SK-N-SH (cell line): ENCODE data around the gene SIRT2.

Source experiments
- CTCF ChIP-seq: fragments of 200-600 bp; sonication (generic); IDR thresholded peaks from 2 replicates; pipeline ENCODE4 v1.6.1; 2017; ENCODE audit warnings: antibody characterized with exemption, mild to moderate bottlenecking, moderate library complexity
- EZH2phosphoT487 ChIP-seq: fragments of 200-600 bp; sonication (generic); IDR thresholded peaks from 2 replicates; pipeline ENCODE4 v1.6.1; 2017; ENCODE audit warnings: low read depth, mixed run types, mild to moderate bottlenecking, antibody characterized with exemption, moderate library complexity, borderline replicate concordance
- TCF12 ChIP-seq: IDR thresholded peaks from 2 replicates; pipeline ENCODE4 v1.4.0; 2012

- TF ChIP-seq CTCF (no peak), EZH2phosphoT487 (no peak), TCF12 (no peak)
Observed at GRCh38 chr19:38918526-38918925, 19.1 kb upstream of the SIRT2 start.
